Measurements from ENCODE around the gene YAF2. TPM values are rescaled to one million over a fixed set of nuclear protein-coding genes. Genes with fewer than 3 reads are reported as not detected.
A peak's percentile ranks its signal among the peaks of the same experiment; 100 is the strongest.

YAF2 gene
- polyA plus RNA-seq, 1 experiment: 16.5 TPM

DNA sequence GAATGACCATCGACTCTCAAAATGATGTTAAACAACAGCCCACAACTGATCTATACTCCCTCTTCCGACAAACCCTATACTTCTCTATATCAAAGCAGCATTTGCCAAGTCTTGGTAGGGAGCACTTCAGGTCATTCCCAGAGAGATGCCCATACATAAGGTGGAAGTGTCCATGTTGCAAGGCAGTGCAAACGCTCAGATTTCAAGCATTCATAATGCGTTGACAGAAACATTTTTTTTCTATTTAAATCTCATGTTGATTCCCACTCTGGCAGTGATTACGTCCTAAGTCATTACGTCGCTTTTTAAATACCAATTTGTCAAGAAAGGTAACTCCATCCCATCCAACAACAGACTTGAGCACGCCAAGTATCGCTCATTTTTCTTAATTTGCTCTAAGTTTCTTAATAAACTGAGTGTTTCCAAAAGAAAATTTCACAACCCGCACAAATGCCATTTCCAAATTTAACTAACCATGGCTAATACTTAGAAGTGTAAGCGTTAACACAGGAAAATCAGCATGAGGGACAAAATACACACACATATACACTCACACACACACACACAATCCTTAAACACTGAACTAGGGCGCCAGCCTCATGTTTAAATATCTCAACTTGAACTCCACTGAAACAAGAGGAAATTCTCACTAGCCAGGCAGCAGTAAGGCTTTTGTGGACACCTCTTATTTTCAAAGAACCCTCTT lies 94.4 kb downstream of the YAF2 start:
- no peaks in the 10 kb centered on the region for H3K9me3 ChIP-seq (ENCODE audit: control insufficient read depth, insufficient read depth, low read length)
- H3K27me3 ChIP-seq (ENCODE audit: control insufficient read depth, insufficient read depth, low read length): no peaks in the 10 kb centered on the region
- TF ChIP-seq, protein P1, sequence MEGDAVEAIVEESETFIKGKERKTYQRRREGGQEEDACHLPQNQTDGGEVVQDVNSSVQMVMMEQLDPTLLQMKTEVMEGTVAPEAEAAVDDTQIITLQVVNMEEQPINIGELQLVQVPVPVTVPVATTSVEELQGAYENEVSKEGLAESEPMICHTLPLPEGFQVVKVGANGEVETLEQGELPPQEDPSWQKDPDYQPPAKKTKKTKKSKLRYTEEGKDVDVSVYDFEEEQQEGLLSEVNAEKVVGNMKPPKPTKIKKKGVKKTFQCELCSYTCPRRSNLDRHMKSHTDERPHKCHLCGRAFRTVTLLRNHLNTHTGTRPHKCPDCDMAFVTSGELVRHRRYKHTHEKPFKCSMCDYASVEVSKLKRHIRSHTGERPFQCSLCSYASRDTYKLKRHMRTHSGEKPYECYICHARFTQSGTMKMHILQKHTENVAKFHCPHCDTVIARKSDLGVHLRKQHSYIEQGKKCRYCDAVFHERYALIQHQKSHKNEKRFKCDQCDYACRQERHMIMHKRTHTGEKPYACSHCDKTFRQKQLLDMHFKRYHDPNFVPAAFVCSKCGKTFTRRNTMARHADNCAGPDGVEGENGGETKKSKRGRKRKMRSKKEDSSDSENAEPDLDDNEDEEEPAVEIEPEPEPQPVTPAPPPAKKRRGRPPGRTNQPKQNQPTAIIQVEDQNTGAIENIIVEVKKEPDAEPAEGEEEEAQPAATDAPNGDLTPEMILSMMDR (IDR thresholded peaks at IDR 0.05; ENCODE audit: low read depth, low read length): no peak
- ChIA-PET CTCF (interaction anchor here (1.8 kb wide), 1 partner anchor 228 kb away, joined by 5 read pairs; no protein-coding TSS in a partner anchor), POLR2A (no interaction called here)
- H3K4me3 ChIP-seq (ENCODE audit: low read depth, low read length): peak overlapping the region; percentile 73
- no peak for DNase-seq (ENCODE audit: low read depth, low spot score)
- H3K27ac ChIP-seq (ENCODE audit: low read depth, low read length): no peak overlapping the region

DNA sequence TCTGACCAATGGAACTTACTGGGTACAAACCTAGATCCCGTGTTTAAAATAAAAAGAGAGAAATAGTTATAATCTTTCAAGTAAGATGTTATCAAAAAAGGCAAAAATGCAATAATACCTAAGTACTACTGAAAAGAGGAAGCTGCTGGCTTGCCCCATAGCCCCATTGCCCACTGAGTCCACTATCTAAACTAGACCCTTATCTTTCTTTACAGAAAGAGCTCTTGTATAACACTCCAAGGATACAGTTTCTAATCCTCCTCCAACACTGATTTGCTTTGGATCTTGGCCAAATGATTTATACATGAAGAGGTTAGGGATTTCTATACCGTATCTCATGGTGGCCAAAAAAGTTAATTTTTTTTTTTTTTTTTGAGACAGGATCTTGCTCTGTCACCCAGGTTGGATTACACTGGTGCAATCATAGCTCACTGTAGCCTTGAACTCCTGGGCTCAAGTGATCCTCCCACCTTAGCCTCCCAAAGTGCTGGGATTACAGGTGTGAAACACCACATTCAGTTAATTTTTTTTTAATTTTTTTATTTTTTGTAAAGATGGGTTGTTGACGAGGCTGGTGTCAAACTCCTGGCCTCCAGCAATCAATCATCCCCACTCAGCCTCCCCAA lies 96.0 kb downstream of the YAF2 start:
- TF ChIP-seq, protein P1 (IDR thresholded peaks at IDR 0.05; ENCODE audit: low read depth, low read length): no peak
- CTCF ChIA-PET: interaction anchor here (0.6 to 1.8 kb wide), 5 partner anchors 11 to 1081 kb away, joined by 3 to 5 read pairs (median 5); no protein-coding TSS in a partner anchor
- POLR2A ChIA-PET: interaction anchor here (0.7 kb wide), 2 partner anchors 185 to 1595 kb away, joined by 4 read pairs; no protein-coding TSS in a partner anchor
- no peak for DNase-seq (ENCODE audit: low read depth, low spot score)
- H3K27me3 ChIP-seq (ENCODE audit: control insufficient read depth, insufficient read depth, low read length): no peaks in the 10 kb centered on the region
- H3K4me3 ChIP-seq (ENCODE audit: low read depth, low read length): no peak overlapping the region
- no peak overlapping the region for H3K27ac ChIP-seq (ENCODE audit: low read depth, low read length)
- no peaks in the 10 kb centered on the region; the same call in 1 of the 2 replicates for H3K9me3 ChIP-seq (ENCODE audit: control insufficient read depth, insufficient read depth, low read length)

DNA sequence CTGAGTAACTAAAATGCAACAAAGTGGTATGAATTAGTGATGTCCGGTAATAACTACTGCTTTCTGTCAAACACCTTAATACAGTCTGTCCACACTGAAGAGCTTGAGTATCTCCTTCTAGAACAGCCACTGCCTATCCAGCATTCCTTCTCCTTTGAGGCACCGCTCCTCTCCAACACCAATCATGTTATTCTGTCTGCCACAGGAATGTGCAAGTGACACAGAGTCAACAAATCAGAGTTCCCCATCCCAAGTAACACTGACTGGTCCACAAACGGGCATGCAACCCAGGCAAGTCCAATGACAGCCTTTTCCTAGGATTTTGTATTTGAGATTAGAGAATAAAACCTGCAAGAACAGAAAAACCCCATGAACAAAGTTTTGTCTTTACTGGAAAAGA lies 97.1 kb downstream of the YAF2 start:
- Histone ChIP-seq H3K9me3 (ENCODE audit: control insufficient read depth, insufficient read depth, low read length) (no peaks in the 10 kb centered on the region; the same call in 1 of the 2 replicates), H3K27me3 (ENCODE audit: control insufficient read depth, insufficient read depth, low read length) (no peaks in the 10 kb centered on the region), H3K4me3 (ENCODE audit: low read depth, low read length) (no peak overlapping the region), H3K27ac (ENCODE audit: low read depth, low read length) (no peak overlapping the region)
- TF ChIP-seq, protein P1 (IDR thresholded peaks at IDR 0.05; ENCODE audit: low read depth, low read length): no peak
- no peak for DNase-seq (ENCODE audit: low read depth, low spot score)
- ChIA-PET POLR2A (no interaction called here), CTCF (interaction anchor here (1.3 to 1.5 kb wide), 2 partner anchors 191 to 232 kb away, joined by 4 to 5 read pairs; no protein-coding TSS in a partner anchor)

DNA sequence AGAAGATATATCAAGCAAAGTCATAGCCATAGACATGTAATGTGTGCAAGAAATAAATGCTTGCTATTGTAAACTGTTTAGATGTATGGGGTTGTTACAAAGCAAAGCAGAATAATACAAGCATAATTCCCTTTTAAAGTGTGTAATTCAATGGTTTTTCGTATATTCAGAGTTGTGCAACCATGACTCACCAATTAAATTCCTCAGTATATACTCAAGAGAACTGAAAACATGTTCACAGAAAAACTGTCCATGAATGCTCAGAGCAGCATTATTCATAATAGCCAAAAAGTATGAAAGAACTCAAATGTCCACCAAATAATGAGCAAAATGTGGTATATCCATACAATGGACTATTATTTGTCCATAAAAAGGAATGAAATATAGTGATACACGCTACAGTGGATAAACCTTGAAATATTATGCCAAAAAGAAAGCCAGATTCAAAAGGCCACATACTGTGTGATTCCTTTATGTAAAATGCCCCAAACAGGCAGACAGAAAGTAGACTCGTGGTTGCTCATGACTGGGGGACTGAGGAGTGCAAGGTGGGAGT lies 102.7 kb downstream of the YAF2 start:
- H3K27me3 ChIP-seq (ENCODE audit: control insufficient read depth, insufficient read depth, low read length): no peaks in the 10 kb centered on the region
- ChIA-PET POLR2A (no interaction called here), CTCF (interaction anchor here (1.6 kb wide), 1 partner anchor 237 kb away, joined by 9 read pairs; no protein-coding TSS in a partner anchor)
- no peaks in the 10 kb centered on the region; the same call in 1 of the 2 replicates for H3K9me3 ChIP-seq (ENCODE audit: control insufficient read depth, insufficient read depth, low read length)
- TF ChIP-seq, protein P1 (IDR thresholded peaks at IDR 0.05; ENCODE audit: low read depth, low read length): no peak
- H3K4me3 ChIP-seq (ENCODE audit: low read depth, low read length): no peak overlapping the region
- no peak overlapping the region for H3K27ac ChIP-seq (ENCODE audit: low read depth, low read length)
- no peak for DNase-seq (ENCODE audit: low read depth, low spot score)

Measured in AG04450 (cell line).